HepG2 (cell line): Measurements from ENCODE around the gene ZNF813. TPM values are rescaled to one million over a fixed set of nuclear protein-coding genes. Genes with fewer than 3 reads are reported as not detected.

Experiments
- ESRRA ChIP-seq: sonication (generic); formaldehyde crosslinking; IDR thresholded peaks from 2 replicates; pipeline ENCODE4 v1.5.1; 2020; ENCODE audit warnings: mild to moderate bottlenecking, low read depth, missing genetic modification reagents
- FOSL1 ChIP-seq: sonication (generic); formaldehyde crosslinking; IDR thresholded peaks from 2 replicates; pipeline ENCODE4 v1.9.0; 2021; ENCODE audit warnings: missing genetic modification reagents, borderline replicate concordance
- MEIS2 ChIP-seq: sonication (generic); formaldehyde crosslinking; IDR thresholded peaks from 2 replicates; pipeline ENCODE4 v1.9.0; 2021; ENCODE audit warnings: mild to moderate bottlenecking, missing genetic modification reagents
- NFYC ChIP-seq: IDR thresholded peaks from 2 replicates; pipeline ENCODE4 v1.6.1; 2016; ENCODE audit warnings: missing genetic modification reagents, missing compliant biosample characterization
- PCBP2 ChIP-seq: fragments of 200-400 bp; formaldehyde crosslinking; optimal IDR thresholded peaks from 2 replicates; pipeline ENCODE3; 2018; ENCODE audit warnings: low read length, low read depth; ENCODE audit not compliant: poor library complexity, severe bottlenecking
- REXO4 ChIP-seq: sonication (generic); formaldehyde crosslinking; IDR thresholded peaks from 2 replicates; pipeline ENCODE4 v1.8.0; 2022; ENCODE audit warnings: missing genetic modification reagents, mild to moderate bottlenecking, borderline replicate concordance
- SATB2 ChIP-seq: sonication (generic); formaldehyde crosslinking; IDR thresholded peaks from 2 replicates; pipeline ENCODE4 v1.5.0; 2020; ENCODE audit warnings: missing genetic modification reagents
- SIX4 ChIP-seq: sonication (generic); formaldehyde crosslinking; IDR thresholded peaks from 2 replicates; pipeline ENCODE4 v1.4.0; 2020; ENCODE audit warnings: missing genetic modification reagents
- SOX5 ChIP-seq: IDR thresholded peaks from 2 replicates; pipeline ENCODE4 v1.6.1; 2016; ENCODE audit warnings: borderline replicate concordance
- TOE1 ChIP-seq: sonication (generic); formaldehyde crosslinking; IDR thresholded peaks from 2 replicates; pipeline ENCODE4 v1.4.0; 2020; ENCODE audit warnings: mild to moderate bottlenecking, missing genetic modification reagents
- TSC22D2 ChIP-seq: sonication (generic); formaldehyde crosslinking; IDR thresholded peaks from 2 replicates; pipeline ENCODE4 v1.5.1; 2020; ENCODE audit warnings: missing genetic modification reagents, mild to moderate bottlenecking, borderline replicate concordance
- ZNF296 ChIP-seq: sonication (generic); formaldehyde crosslinking; conservative IDR thresholded peaks from 2 replicates; pipeline ENCODE4 v1.5.0; 2020; ENCODE audit warnings: mild to moderate bottlenecking, missing genetic modification reagents
- ZNF329 ChIP-seq: sonication (generic); formaldehyde crosslinking; IDR thresholded peaks from 2 replicates; pipeline ENCODE4 v1.9.0; 2021; ENCODE audit warnings: low read depth, mild to moderate bottlenecking, missing genetic modification reagents
- ZNF335 ChIP-seq: sonication (generic); formaldehyde crosslinking; IDR thresholded peaks from 2 replicates; pipeline ENCODE4 v1.4.0; 2020; ENCODE audit warnings: missing genetic modification reagents
- ZNF530 ChIP-seq: sonication (generic); formaldehyde crosslinking; IDR thresholded peaks from 2 replicates; pipeline ENCODE4 v1.5.0; 2020; ENCODE audit warnings: low read depth, mild to moderate bottlenecking, missing genetic modification reagents
- ZNF607 ChIP-seq: sonication (generic); formaldehyde crosslinking; IDR thresholded peaks from 2 replicates; pipeline ENCODE4 v1.5.1; 2020; ENCODE audit warnings: missing genetic modification reagents, mild to moderate bottlenecking, borderline replicate concordance
- ZNF629 ChIP-seq: sonication (generic); formaldehyde crosslinking; conservative IDR thresholded peaks from 2 replicates; pipeline ENCODE4 v1.5.0; 2020; ENCODE audit warnings: missing genetic modification reagents
- ZNF878 ChIP-seq: sonication (generic); formaldehyde crosslinking; IDR thresholded peaks from 2 replicates; pipeline ENCODE4 v1.8.1; 2023; ENCODE audit warnings: mild to moderate bottlenecking, missing genetic modification reagents, moderate library complexity
- polyA plus RNA-seq, 8 experiments: library from polyadenylated mRNA; depleted of rRNA in 3 of 8; stranded (reverse) in 7 of 8; unstranded in 1 of 8; fragments of >200 nt; fragmentation: Illumina TruSeq in 4 of 8; extraction: Trizol in 4 of 8; gene quantifications; 2 replicates each; pipeline versions ENCODE4 v1.2.1 to v1.2.3, GENCODE V29; 2011 to 2016; ENCODE audit warnings: low read depth in 4 of 8, missing spikeins in 1 of 8, mixed read lengths in 1 of 8; ENCODE audit not compliant: insufficient read depth in 1 of 8
- total RNA-seq, 5 experiments: library from RNA; depleted of rRNA; stranded (reverse); fragments of >200 nt; fragmentation: Illumina TruSeq; extraction: Trizol; gene quantifications; 2 replicates each; pipeline ENCODE4 v1.2.3, GENCODE V29; 2016; ENCODE audit warnings: low read depth in 1 of 5
- TF ChIP-seq, protein P1 (sequence below): sonication (generic); formaldehyde crosslinking; IDR thresholded peaks from 2 replicates; pipeline ENCODE4 v1.4.0; 2020; ENCODE audit warnings: low read depth, missing genetic modification reagents
- TF ChIP-seq, protein P2 (sequence below): sonication (generic); formaldehyde crosslinking; IDR thresholded peaks from 2 replicates; pipeline ENCODE4 v1.4.0; 2020; ENCODE audit warnings: missing genetic modification reagents
- TF ChIP-seq, protein P3 (sequence below): IDR thresholded peaks from 2 replicates; pipeline ENCODE4 v1.6.1; 2016; ENCODE audit warnings: missing genetic modification reagents, missing compliant biosample characterization
- TF ChIP-seq, protein P4 (sequence below): sonication (generic); formaldehyde crosslinking; IDR thresholded peaks from 2 replicates; pipeline ENCODE4 v1.5.1; 2020; ENCODE audit warnings: mild to moderate bottlenecking, missing genetic modification reagents, borderline replicate concordance
- TF ChIP-seq, protein P5 (sequence below): IDR thresholded peaks from 2 replicates; pipeline ENCODE4 v1.6.1; 2016; ENCODE audit warnings: low read depth, control low read depth

Gene ZNF813
- total and polyA plus RNA-seq, 2 of the 13 experiments (the other 11 are each of a cell fraction or from before 2014, with no cell fraction given) = 2.1 to 8.9 TPM

DNA sequence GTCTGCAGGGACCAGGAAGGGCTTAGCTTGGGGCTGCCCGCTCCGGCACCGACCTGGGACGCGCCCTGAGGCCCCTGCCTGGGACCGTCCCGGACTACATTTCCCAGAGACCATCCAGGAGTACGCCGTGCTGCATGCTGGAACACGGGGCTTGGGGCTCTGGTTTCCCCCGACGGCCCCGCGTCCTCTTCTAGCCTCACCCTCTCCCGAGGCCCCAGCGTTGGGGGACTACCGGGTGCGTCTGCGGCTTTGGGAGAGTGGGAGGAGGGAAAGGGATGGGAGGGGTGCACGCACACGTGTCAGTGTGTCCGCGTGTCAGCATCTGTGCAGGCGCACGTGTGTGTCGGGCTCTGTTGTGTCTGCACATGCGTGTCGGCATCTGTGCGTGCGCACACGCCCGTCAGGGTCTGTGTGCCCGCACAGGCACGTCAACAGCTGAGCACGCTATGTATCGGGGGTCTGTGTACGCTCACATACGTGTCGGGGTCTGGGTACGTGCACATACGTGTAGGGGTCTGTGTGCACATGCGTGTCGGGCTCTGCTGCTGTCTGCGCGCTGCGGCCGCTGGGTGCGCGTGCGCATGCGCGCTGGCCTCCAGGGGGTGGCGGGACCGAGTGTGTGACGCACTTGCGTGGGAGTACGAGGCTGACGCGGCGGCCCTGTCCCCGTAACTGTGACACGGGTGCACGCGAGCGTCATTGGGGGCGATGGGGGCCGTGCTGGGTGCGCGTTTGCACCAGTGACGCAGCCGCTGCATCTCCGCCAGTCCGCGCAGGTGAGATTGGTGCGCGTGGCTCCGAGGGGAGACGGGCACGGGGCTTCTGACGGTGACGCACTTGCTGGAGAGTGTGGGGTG lies 70.2 kb downstream of the ZNF813 start, which contains the start of gene ZNF331 (continued):
- TF ChIP-seq REXO4 (CRISPR knock-in tag) = no peak
- TF ChIP-seq ZNF296 (CRISPR knock-in tag) = no peak
- TF ChIP-seq ZNF329 (CRISPR knock-in tag) = 0 out of 2 replicates have a peak, but pooled peaks have one; percentile 26
- TF ChIP-seq FOSL1 = no peak
- TF ChIP-seq SATB2 = no peak
- TF ChIP-seq NFYC (CRISPR knock-in tag) = no peak
- TF ChIP-seq, protein P1, sequence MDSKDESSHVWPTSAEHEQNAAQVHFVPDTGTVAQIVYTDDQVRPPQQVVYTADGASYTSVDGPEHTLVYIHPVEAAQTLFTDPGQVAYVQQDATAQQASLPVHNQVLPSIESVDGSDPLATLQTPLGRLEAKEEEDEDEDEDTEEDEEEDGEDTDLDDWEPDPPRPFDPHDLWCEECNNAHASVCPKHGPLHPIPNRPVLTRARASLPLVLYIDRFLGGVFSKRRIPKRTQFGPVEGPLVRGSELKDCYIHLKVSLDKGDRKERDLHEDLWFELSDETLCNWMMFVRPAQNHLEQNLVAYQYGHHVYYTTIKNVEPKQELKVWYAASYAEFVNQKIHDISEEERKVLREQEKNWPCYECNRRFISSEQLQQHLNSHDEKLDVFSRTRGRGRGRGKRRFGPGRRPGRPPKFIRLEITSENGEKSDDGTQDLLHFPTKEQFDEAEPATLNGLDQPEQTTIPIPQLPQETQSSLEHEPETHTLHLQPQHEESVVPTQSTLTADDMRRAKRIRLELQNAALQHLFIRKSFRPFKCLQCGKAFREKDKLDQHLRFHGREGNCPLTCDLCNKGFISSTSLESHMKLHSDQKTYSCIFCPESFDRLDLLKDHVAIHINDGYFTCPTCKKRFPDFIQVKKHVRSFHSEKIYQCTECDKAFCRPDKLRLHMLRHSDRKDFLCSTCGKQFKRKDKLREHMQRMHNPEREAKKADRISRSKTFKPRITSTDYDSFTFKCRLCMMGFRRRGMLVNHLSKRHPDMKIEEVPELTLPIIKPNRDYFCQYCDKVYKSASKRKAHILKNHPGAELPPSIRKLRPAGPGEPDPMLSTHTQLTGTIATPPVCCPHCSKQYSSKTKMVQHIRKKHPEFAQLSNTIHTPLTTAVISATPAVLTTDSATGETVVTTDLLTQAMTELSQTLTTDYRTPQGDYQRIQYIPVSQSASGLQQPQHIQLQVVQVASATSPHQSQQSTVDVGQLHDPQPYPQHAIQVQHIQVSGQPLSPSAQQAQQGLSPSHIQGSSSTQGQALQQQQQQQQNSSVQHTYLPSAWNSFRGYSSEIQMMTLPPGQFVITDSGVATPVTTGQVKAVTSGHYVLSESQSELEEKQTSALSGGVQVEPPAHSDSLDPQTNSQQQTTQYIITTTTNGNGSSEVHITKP = no peak
- 0 out of 2 replicates have a peak, but pooled peaks have one; percentile 17 for TF ChIP-seq ESRRA (CRISPR knock-in tag)
- TF ChIP-seq SIX4 (CRISPR knock-in tag) = no peak
- TF ChIP-seq SOX5 (CRISPR knock-in tag) = no peak
- TF ChIP-seq TOE1 (CRISPR knock-in tag) = no peak
- TF ChIP-seq ZNF607 (CRISPR knock-in tag) = peak; percentile 14; the same call in 1 of the 2 replicates
- TF ChIP-seq ZNF530 (CRISPR knock-in tag) = no peak
- TF ChIP-seq, protein P2, sequence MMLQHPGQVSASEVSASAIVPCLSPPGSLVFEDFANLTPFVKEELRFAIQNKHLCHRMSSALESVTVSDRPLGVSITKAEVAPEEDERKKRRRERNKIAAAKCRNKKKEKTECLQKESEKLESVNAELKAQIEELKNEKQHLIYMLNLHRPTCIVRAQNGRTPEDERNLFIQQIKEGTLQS (CRISPR knock-in tag) = no peak
- TF ChIP-seq TSC22D2 (CRISPR knock-in tag) = no peak
- TF ChIP-seq ZNF629 (CRISPR knock-in tag) = no peak
- TF ChIP-seq PCBP2 = no peak
- TF ChIP-seq ZNF335 (CRISPR knock-in tag) = no peak
- TF ChIP-seq ZNF878 (CRISPR knock-in tag) = no peak
- TF ChIP-seq, protein P3, sequence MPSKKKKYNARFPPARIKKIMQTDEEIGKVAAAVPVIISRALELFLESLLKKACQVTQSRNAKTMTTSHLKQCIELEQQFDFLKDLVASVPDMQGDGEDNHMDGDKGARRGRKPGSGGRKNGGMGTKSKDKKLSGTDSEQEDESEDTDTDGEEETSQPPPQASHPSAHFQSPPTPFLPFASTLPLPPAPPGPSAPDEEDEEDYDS = no peak
- TF ChIP-seq, protein P4, sequence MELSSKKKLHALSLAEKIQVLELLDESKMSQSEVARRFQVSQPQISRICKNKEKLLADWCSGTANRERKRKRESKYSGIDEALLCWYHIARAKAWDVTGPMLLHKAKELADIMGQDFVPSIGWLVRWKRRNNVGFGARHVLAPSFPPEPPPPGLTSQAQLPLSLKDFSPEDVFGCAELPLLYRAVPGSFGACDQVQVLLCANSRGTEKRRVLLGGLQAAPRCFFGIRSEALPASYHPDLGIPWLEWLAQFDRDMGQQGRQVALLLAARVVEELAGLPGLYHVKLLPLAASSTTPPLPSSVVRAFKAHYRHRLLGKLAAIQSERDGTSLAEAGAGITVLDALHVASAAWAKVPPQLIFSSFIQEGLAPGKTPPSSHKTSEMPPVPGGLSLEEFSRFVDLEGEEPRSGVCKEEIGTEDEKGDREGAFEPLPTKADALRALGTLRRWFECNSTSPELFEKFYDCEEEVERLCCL (CRISPR knock-in tag) = peak; percentile 95
- TF ChIP-seq, protein P5, sequence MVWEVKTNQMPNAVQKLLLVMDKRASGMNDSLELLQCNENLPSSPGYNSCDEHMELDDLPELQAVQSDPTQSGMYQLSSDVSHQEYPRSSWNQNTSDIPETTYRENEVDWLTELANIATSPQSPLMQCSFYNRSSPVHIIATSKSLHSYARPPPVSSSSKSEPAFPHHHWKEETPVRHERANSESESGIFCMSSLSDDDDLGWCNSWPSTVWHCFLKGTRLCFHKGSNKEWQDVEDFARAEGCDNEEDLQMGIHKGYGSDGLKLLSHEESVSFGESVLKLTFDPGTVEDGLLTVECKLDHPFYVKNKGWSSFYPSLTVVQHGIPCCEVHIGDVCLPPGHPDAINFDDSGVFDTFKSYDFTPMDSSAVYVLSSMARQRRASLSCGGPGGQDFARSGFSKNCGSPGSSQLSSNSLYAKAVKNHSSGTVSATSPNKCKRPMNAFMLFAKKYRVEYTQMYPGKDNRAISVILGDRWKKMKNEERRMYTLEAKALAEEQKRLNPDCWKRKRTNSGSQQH (CRISPR knock-in tag) = no peak
- TF ChIP-seq MEIS2 (CRISPR knock-in tag) = no peak
